Hepatocyte (in vitro differentiated cells): ENCODE measurements around the gene DGKI.

Source experiments
- CTCF ChIP-seq: fragments of 200-600 bp; sonication (generic); IDR thresholded peaks from 2 replicates; pipeline ENCODE4 v1.5.1; 2016; ENCODE audit warnings: antibody characterized with exemption, mild to moderate bottlenecking; ENCODE audit not compliant: poor library complexity
- EZH2 ChIP-seq: fragments of 200-600 bp; sonication (generic); IDR thresholded peaks from 2 replicates; pipeline ENCODE4 v1.6.1; 2016; ENCODE audit warnings: antibody characterized with exemption, mild to moderate bottlenecking, borderline replicate concordance

GRCh38 chr7:137585591-137585990 is 261.2 kb downstream of the DGKI start:
- TF ChIP-seq EZH2, result no peak
- TF ChIP-seq CTCF, result no peak
